Right hindlimb (tissue), 1 donor: ENCODE results near the gene MCIDAS.

ENCODE experiments used
- DNase-seq: peaks from one replicate; pipeline ENCODE4 v3.0.0-alpha.2; 2018

MCIDAS gene

GRCh38 chr5:55226934-55227663, at the start of gene MCIDAS:
TSS of gene MCIDAS (minus strand) at chr5:55227315. CDS start at chr5:55227138, 177 bp downstream.
- DNase-seq = peak; percentile 46

- no peak for DNase-seq
Observed at GRCh38 chr5:55276771-55277170, 49.7 kb upstream of the MCIDAS start.

GRCh38 chr5:55258339-55258738, 31.2 kb upstream of the MCIDAS start:
- no peak for DNase-seq

GRCh38 chr5:55254802-55255201, 27.7 kb upstream of the MCIDAS start:
- no peak for DNase-seq

- DNase-seq = no peak
Observed at GRCh38 chr5:55250064-55250463, 22.9 kb upstream of the MCIDAS start.

GRCh38 chr5:55241746-55242145, 14.6 kb upstream of the MCIDAS start:
- DNase-seq = no peak

GRCh38 chr5:55236800-55237199, 9.7 kb upstream of the MCIDAS start:
- peak; percentile 39 for DNase-seq

- peak; percentile 47 for DNase-seq
Observed at GRCh38 chr5:55234121-55234700, 7.1 kb upstream of the MCIDAS start.

- DNase-seq = peak; percentile 77
Observed at GRCh38 chr5:55232985-55233928, 6.1 kb upstream of the MCIDAS start, which contains the start of gene CCNO. TSS of gene CCNO (minus strand) at chr5:55233608. CDS start at chr5:55233523, 85 bp downstream.

- DNase-seq = peak; percentile 44
Observed at GRCh38 chr5:55232271-55232984, 5.3 kb upstream of the MCIDAS start.

- no peak for DNase-seq
Observed at GRCh38 chr5:55231919-55232270, 4.8 kb upstream of the MCIDAS start.

GRCh38 chr5:55231029-55231918, 4.2 kb upstream of the MCIDAS start:
- peak; percentile 49 for DNase-seq

- DNase-seq = no peak
Observed at GRCh38 chr5:55230086-55230629, 3.0 kb upstream of the MCIDAS start.

GRCh38 chr5:55227664-55228430, 732 bp upstream of the MCIDAS start:
- DNase-seq = peak; percentile 24

- DNase-seq = peak; percentile 74
Observed at GRCh38 chr5:55226027-55226933, 835 bp downstream of the MCIDAS start.

GRCh38 chr5:55225346-55225745, 1.8 kb downstream of the MCIDAS start:
- DNase-seq = no peak

GRCh38 chr5:55223812-55224240, 3.3 kb downstream of the MCIDAS start:
- DNase-seq = no peak

- peak; percentile 37 for DNase-seq
Observed at GRCh38 chr5:55222985-55223811, 3.9 kb downstream of the MCIDAS start.
